Dendritic cell treated with granulocyte-macrophage colony-stimulating factor and Interleukin-4, amounts not matched to agents 40 ng/mL and 50 ng/mL, for 4 days (primary cell): ENCODE data around the gene RNU6-8.
A peak's percentile ranks its signal among the peaks of the same experiment; 100 is the strongest.

Experiments used
- H3K27ac Mint-ChIP-seq: one replicate; pipeline ENCODE4 v1.8.0; 2022; ENCODE audit warnings: mild to moderate bottlenecking, mixed read lengths
- H3K27me3 Mint-ChIP-seq: one replicate; pipeline ENCODE4 v1.8.0; 2022; ENCODE audit warnings: mild to moderate bottlenecking, mixed read lengths
- H3K36me3 Mint-ChIP-seq: one replicate; pipeline ENCODE4 v1.8.0; 2022; ENCODE audit warnings: low read depth, mixed read lengths
- H3K4me1 Mint-ChIP-seq: one replicate; pipeline ENCODE4 v1.8.0; 2022; ENCODE audit warnings: low read depth, mixed read lengths
- H3K4me3 Mint-ChIP-seq: one replicate; pipeline ENCODE4 v1.8.0; 2022; ENCODE audit warnings: mild to moderate bottlenecking, moderate library complexity, mixed read lengths
- H3K9me3 Mint-ChIP-seq: one replicate; pipeline ENCODE4 v1.8.0; 2022; ENCODE audit warnings: mixed read lengths
- intact Hi-C: fragments of 100-400 bp; cut with micrococcal nuclease; formaldehyde crosslinking; loops from one replicate; pipeline ENCODE4 v1.15.0; 2022

RNU6-8 gene

GRCh38 chr14:32200368-32201192 lies 2.5 kb downstream of the RNU6-8 start:
- Mint-ChIP-seq H3K36me3 (no peaks in the 10 kb centered on the region), H3K4me1 (peaks cover 35% of the 10 kb centered on the region), H3K4me3 (peak overlapping the region; percentile 75), H3K27ac (peak overlapping the region; percentile 61), H3K27me3 (peaks cover 50% of the 10 kb centered on the region), H3K9me3 (no peaks in the 10 kb centered on the region)
- intact Hi-C loops: loop anchor here (5.0 to 10.0 kb wide), 2 partner anchors 123 to 156 kb away; partner anchors contain the start of gene ARHGAP5

DNA sequence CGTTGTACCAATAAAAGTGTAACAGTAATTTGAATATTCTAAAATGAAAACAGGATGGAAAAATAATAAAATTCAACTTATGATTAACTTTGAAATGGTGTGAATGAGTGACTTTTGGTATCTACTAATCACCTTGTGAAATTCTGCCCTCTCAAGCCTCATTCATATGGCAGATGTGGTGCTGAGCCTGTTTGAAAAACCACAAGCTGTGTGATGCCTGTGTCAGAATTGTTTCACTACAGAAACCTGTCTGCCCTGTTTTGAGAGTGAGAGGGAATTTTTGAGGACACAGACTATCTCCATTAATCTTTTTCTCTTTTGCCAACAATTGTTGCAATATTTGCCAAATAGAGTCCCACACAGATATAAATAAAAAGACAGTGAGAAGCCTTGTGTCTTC lies 5.2 kb downstream of the RNU6-8 start:
- H3K4me3 Mint-ChIP-seq: no peak overlapping the region
- no peaks in the 10 kb centered on the region for H3K9me3 Mint-ChIP-seq
- intact Hi-C loops: no loop called here
- H3K27ac Mint-ChIP-seq: no peak overlapping the region
- H3K4me1 Mint-ChIP-seq: peaks cover 27% of the 10 kb centered on the region
- peaks cover 43% of the 10 kb centered on the region for H3K27me3 Mint-ChIP-seq
- H3K36me3 Mint-ChIP-seq: no peaks in the 10 kb centered on the region

GRCh38 chr14:32195636-32196035 lies 7.4 kb downstream of the RNU6-8 start:
- no peaks in the 10 kb centered on the region for H3K36me3 Mint-ChIP-seq
- no peak overlapping the region for H3K4me3 Mint-ChIP-seq
- intact Hi-C loops: no loop called here
- H3K27me3 Mint-ChIP-seq: peaks cover 32% of the 10 kb centered on the region
- no peaks in the 10 kb centered on the region for H3K9me3 Mint-ChIP-seq
- H3K4me1 Mint-ChIP-seq: peaks cover 15% of the 10 kb centered on the region
- H3K27ac Mint-ChIP-seq: no peak overlapping the region

GRCh38 chr14:32193532-32193931 lies 9.5 kb downstream of the RNU6-8 start:
- H3K27ac Mint-ChIP-seq: no peak overlapping the region
- H3K4me3 Mint-ChIP-seq: no peak overlapping the region
- peaks cover 34% of the 10 kb centered on the region for H3K27me3 Mint-ChIP-seq
- intact Hi-C loops: no loop called here
- H3K9me3 Mint-ChIP-seq: no peaks in the 10 kb centered on the region
- H3K36me3 Mint-ChIP-seq: no peaks in the 10 kb centered on the region
- peaks cover 19% of the 10 kb centered on the region for H3K4me1 Mint-ChIP-seq

DNA sequence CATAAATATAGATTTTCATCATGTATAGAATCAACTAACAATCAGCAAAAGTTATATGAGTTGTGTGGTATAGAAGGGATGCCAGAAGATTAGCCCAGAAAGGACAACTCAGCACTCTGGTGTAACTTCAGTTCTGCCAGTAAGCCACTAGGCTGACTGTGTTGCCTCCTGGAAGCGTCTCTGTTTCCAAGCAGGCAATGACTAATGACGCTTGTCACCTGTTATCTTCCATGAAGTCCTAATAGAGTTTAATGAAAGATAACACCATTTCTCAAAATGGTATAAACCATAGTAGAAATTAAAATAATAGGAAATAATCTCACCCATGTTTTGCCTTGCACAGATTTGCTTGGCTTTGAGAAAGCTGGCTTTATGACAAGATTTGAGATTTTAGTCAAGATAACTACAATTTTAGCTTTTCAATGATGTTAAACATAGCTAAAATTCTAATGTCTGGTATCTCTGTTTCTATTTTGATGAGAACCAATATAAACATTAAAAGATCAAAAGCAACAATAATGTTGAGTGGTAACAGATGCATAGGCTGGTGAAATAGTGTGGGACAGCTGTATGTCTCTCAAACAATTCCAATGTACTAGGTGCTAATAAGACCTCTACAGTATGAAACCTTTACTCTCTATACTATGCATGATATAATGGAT lies 10.2 kb downstream of the RNU6-8 start:
- H3K27me3 Mint-ChIP-seq: peaks cover 32% of the 10 kb centered on the region
- H3K27ac Mint-ChIP-seq: no peak overlapping the region
- H3K4me1 Mint-ChIP-seq: peaks cover 19% of the 10 kb centered on the region
- intact Hi-C loops: no loop called here
- no peak overlapping the region for H3K4me3 Mint-ChIP-seq
- H3K36me3 Mint-ChIP-seq: no peaks in the 10 kb centered on the region
- H3K9me3 Mint-ChIP-seq: no peaks in the 10 kb centered on the region

GRCh38 chr14:32190673-32191072 lies 12.4 kb downstream of the RNU6-8 start:
- no peaks in the 10 kb centered on the region for H3K36me3 Mint-ChIP-seq
- intact Hi-C loops: no loop called here
- no peaks in the 10 kb centered on the region for H3K9me3 Mint-ChIP-seq
- H3K27ac Mint-ChIP-seq: no peak overlapping the region
- H3K27me3 Mint-ChIP-seq: peaks cover 29% of the 10 kb centered on the region
- no peak overlapping the region for H3K4me3 Mint-ChIP-seq
- H3K4me1 Mint-ChIP-seq: peaks cover 22% of the 10 kb centered on the region

DNA sequence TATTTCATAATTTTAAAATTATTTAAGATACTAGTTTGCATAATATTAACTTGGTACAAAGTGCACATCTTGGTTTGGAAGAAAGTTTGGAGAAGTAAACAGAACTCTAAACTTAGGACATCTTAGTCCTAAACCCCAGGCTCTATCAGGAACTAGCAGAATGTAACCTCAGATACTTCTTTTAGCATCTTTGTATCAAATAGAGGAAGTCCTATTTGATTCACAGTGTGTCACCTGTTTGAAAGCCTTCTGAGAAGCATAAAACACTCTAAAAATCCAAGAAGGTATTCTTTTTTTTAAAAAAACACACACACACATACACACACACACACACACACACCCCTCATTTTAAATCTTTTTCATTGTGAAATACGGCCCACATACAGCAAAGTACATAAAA lies 13.3 kb downstream of the RNU6-8 start:
- peaks cover 21% of the 10 kb centered on the region for H3K27me3 Mint-ChIP-seq
- H3K36me3 Mint-ChIP-seq: no peaks in the 10 kb centered on the region
- peaks cover 7% of the 10 kb centered on the region for H3K9me3 Mint-ChIP-seq
- H3K27ac Mint-ChIP-seq: no peak overlapping the region
- H3K4me1 Mint-ChIP-seq: peaks cover 18% of the 10 kb centered on the region
- H3K4me3 Mint-ChIP-seq: no peak overlapping the region
- intact Hi-C loops: no loop called here

DNA sequence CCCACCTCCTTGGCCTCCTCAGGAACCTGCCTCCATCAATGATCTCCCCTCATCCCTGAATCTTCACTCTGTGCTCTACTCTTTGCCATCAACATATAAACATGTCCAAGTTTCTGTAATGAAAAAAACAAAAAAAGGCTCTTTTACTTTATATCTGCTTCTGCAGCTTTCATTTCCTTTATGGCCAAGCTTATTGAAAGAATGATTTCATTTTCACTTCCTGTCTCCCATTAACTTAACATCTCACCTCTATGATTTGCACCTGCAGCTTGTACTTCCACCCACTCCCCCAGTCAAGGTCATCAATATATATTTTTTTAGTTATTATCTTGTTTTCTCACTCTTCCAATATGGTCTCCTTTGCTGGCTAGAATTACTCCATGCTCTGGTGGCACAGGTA lies 16.8 kb downstream of the RNU6-8 start:
- peaks cover 18% of the 10 kb centered on the region for H3K4me1 Mint-ChIP-seq
- no peaks in the 10 kb centered on the region for H3K36me3 Mint-ChIP-seq
- peaks cover 10% of the 10 kb centered on the region for H3K27me3 Mint-ChIP-seq
- H3K9me3 Mint-ChIP-seq: peaks cover 8% of the 10 kb centered on the region
- intact Hi-C loops: no loop called here
- no peak overlapping the region for H3K27ac Mint-ChIP-seq
- no peak overlapping the region for H3K4me3 Mint-ChIP-seq

DNA sequence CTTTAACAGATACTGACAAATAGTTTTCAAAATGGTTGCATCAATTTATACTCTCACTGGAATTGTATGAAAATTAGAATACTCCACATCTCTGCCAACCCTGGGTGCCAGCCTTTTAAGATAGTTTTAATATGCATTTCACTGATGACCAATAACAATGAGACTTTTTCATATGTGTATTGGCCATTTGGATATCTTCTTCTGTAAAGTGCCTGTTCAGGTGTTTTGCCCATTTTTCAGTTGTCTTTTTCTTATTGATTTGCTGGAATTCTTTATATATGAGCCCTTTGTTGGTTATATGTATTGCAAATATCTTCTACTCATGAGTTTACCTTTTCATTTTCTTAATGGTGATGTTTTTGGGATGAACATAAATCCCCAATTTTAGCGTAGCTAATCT lies 18.0 kb downstream of the RNU6-8 start:
- intact Hi-C loops: no loop called here
- Mint-ChIP-seq H3K27ac (no peak overlapping the region), H3K9me3 (peaks cover 16% of the 10 kb centered on the region), H3K36me3 (no peaks in the 10 kb centered on the region), H3K27me3 (peaks cover 20% of the 10 kb centered on the region), H3K4me1 (peaks cover 8% of the 10 kb centered on the region), H3K4me3 (no peak overlapping the region)

DNA sequence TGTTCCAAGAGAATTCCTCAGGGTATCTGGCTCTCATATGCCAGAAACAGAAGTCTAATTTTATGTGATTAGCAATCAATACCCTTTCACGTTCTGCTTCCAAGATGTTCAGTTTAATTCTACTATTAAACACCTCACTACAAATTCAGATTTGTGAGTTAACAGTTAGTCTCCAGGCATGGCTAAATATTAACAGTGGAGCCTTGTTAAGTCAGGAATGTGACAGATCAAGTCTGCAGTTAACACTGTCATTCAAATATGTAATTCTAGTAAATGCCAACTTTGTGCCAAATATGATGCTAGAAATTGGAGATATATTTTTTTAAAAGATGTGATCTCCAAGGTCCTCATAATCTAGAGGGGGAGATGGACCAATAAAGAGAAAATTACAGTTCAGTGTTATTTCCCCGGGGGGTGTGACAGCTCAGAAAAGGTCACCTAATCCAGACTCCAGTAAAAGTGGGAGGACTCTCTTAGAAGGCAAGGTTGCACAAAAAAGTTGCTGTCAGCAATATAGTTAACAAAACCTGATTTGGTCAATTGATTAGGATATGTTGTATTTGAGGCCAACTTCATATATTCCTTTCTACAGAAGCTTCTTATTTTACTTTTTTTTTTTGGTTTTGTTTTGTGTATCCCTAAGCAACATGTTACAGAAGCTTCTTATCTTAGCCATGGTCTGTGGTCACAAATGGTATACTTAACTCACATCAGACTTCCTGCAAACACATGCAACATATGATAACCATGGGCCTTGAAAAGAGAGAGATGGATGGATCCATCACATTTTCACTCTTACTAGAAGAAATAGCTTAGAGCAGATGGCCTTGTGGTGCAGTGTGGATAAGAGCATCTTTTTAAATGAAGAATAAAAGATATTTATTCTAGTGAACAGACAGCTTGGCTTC lies 19.7 kb downstream of the RNU6-8 start:
- peaks cover 32% of the 10 kb centered on the region for H3K9me3 Mint-ChIP-seq
- no peak overlapping the region for H3K4me3 Mint-ChIP-seq
- peaks cover 21% of the 10 kb centered on the region for H3K27me3 Mint-ChIP-seq
- H3K36me3 Mint-ChIP-seq: no peaks in the 10 kb centered on the region
- no peak overlapping the region for H3K27ac Mint-ChIP-seq
- H3K4me1 Mint-ChIP-seq: peaks cover 6% of the 10 kb centered on the region
- intact Hi-C loops: no loop called here

DNA sequence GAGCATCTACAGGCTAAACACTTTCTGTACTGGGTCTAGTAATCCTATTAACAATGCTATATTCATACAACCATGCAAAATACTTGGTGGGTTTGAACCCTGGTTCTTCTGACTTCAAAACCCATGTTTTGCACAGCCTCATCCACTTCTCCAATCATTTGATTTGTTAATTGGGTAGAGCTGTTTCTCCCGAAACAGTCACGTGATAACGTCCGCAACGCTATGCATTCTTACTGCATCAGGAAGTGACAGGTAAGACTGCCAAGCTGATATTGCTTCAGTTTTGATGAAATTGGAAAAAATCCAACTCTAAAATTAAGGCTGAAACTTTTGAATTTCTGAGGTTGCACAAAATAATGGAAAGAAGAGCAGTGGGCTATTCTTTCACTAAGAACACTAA lies 31.6 kb downstream of the RNU6-8 start:
- H3K27ac Mint-ChIP-seq: no peak overlapping the region
- no peaks in the 10 kb centered on the region for H3K36me3 Mint-ChIP-seq
- intact Hi-C loops: no loop called here
- no peaks in the 10 kb centered on the region for H3K4me1 Mint-ChIP-seq
- peaks cover 1% of the 10 kb centered on the region for H3K27me3 Mint-ChIP-seq
- H3K9me3 Mint-ChIP-seq: peaks cover 3% of the 10 kb centered on the region
- no peak overlapping the region for H3K4me3 Mint-ChIP-seq

DNA sequence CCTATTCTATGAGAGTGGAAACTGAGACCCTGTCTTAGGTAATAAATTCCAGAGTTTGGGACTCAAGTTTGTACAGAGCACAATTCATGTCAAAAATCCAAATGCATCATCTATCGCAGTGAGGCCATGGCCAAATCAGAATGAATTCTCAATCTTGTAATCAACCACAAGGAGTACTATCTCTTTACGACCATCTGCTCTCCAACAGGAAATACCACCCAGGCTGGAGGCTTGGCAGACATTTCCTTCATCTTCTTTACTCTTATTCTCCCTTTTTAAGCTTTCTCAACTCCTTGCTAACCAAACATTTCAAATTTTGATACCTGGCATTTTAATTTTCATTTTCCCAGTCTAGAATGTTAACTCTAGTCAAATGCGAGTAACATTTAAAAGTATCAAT lies 33.9 kb downstream of the RNU6-8 start:
- Mint-ChIP-seq H3K36me3 (no peaks in the 10 kb centered on the region), H3K27ac (no peak overlapping the region), H3K27me3 (peaks cover 1% of the 10 kb centered on the region), H3K4me3 (no peak overlapping the region), H3K9me3 (no peaks in the 10 kb centered on the region), H3K4me1 (no peaks in the 10 kb centered on the region)
- intact Hi-C loops: no loop called here

DNA sequence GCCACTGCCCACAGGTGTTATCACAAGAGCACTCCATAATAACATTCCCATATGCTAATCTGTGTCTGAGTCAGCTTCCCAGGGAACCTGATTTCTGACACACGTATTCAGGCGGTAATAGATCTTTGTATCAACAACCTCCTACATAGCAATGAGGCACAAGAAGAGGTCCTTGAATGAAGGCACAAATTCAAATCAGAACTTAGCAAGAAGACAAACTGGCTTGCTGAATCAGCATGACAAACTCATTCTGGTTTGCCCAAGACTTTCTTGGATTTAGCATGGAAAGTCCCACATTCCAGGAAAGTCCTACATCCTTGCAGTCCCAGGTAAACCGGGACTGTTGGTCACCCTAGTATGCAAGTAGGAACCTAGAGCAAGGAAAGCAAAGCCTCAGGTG lies 35.2 kb downstream of the RNU6-8 start:
- intact Hi-C loops: no loop called here
- Mint-ChIP-seq H3K27me3 (peaks cover 3% of the 10 kb centered on the region), H3K4me3 (no peak overlapping the region), H3K36me3 (no peaks in the 10 kb centered on the region), H3K4me1 (no peaks in the 10 kb centered on the region), H3K9me3 (no peaks in the 10 kb centered on the region), H3K27ac (no peak overlapping the region)

DNA sequence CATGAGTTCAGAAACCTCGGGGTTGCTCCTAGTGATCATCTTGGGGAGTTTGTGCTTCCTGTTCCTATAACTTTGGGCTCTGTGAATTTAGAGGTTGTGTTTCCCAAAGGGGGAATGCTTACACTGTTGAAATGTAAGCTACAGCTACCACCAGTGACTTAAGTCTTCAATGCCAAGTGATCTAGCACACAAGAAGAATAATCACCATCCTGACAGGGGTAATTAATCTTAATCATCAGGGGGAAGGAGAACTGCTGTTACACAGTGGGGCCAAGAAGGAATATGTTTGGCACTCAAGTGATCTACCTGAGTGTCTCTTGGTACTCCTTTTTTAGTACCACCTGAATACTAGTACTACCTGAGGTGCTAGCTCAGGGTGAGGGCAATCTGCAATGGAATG lies 36.1 kb downstream of the RNU6-8 start:
- H3K27me3 Mint-ChIP-seq: peaks cover 3% of the 10 kb centered on the region
- H3K4me3 Mint-ChIP-seq: no peak overlapping the region
- intact Hi-C loops: no loop called here
- H3K27ac Mint-ChIP-seq: no peak overlapping the region
- H3K36me3 Mint-ChIP-seq: no peaks in the 10 kb centered on the region
- H3K9me3 Mint-ChIP-seq: no peaks in the 10 kb centered on the region
- H3K4me1 Mint-ChIP-seq: no peaks in the 10 kb centered on the region
